K562 (cell line): ENCODE results near the gene RPTN. TPM values are rescaled to one million over a fixed set of nuclear protein-coding genes. Genes with fewer than 3 reads are reported as not detected.

Source experiments
- ATAC-seq: fragments of 200-7000 bp; cut with Tn5 transposase; 3 replicates; pipeline ENCODE4 v1.9.1; 2020; ENCODE audit warnings: moderate library complexity
- BruUV-seq: library from RNA; stranded (reverse); fragments of 400-500 nt; replicated peaks from 2 replicates; lab custom pipeline; 2021; lab: Mats Ljungman, UMichigan
- CTCF ChIA-PET: fragments of 300-600 bp; formaldehyde crosslinking; extraction: SDS; loops from one replicate; lab custom pipeline; 2021; ENCODE audit warnings: low intra/inter-chr PET ratio; lab: Yijun Ruan, JAX
- POLR2A ChIA-PET: fragments of 300-600, 350-650 bp; sonication (Branson Sonifier 250); formaldehyde crosslinking; extraction: SDS; loops from one replicate; lab custom pipeline; 2021; ENCODE audit warnings: antibody characterized with exemption, inconsistent platforms; lab: Yijun Ruan, JAX
- DNase-seq, 4 experiments: peaks; one replicate each; pipeline versions ENCODE4 v3.0.0 to v3.0.0-alpha.2; 2011 to 2018; ENCODE audit warnings: low spot score in 3 of 4, mixed read lengths in 3 of 4; ENCODE audit errors: extremely low read depth in 1 of 4
- FAIRE-seq: peaks from 2 replicates; lab custom pipeline; 2011; peaks lifted over from hg19 to GRCh38; lab: Jason Lieb, UNC
- H2AFZ ChIP-seq: 2 replicates; pipeline ENCODE4 v1.6.0; 2011; ENCODE audit warnings: low read depth, low read length, control low read depth, inconsistent platforms
- H3K27ac ChIP-seq: fragments of 200-600 bp; 3 replicates; pipeline ENCODE4 v1.8.0; 2011; ENCODE audit warnings: low read depth, mild to moderate bottlenecking, control low read depth, inconsistent platforms, low read length, moderate library complexity, mixed read lengths; ENCODE audit errors: extremely low read depth
- H3K27me3 ChIP-seq, 2 experiments: fragments of 300-600 bp in 1 of 2; 2 replicates in 1 of 2; 3 replicates in 1 of 2; pipeline versions ENCODE4 v1.6.0 to v1.8.0; 2011; ENCODE audit warnings: inconsistent platforms in 2 of 2, low read length in 2 of 2, mild to moderate bottlenecking in 1 of 2, mixed read lengths in 1 of 2, moderate library complexity in 1 of 2; ENCODE audit not compliant: control insufficient read depth in 2 of 2, insufficient read depth in 2 of 2
- H3K36me3 ChIP-seq: fragments of 300-600 bp; 3 replicates; pipeline ENCODE4 v1.8.0; 2011; ENCODE audit warnings: mild to moderate bottlenecking, low read length, inconsistent platforms; ENCODE audit not compliant: control insufficient read depth, insufficient read depth
- H3K4me1 ChIP-seq, 2 experiments: fragments of 200-600 bp in 1 of 2; replicated peaks in 1 of 2; 2 replicates in 1 of 2; 3 replicates in 1 of 2; pipeline versions ENCODE4 v1.5.1 to v1.8.0; 2011; ENCODE audit warnings: inconsistent platforms in 2 of 2, low read length in 2 of 2, mild to moderate bottlenecking in 1 of 2, mixed read lengths in 1 of 2, moderate library complexity in 1 of 2; ENCODE audit not compliant: control insufficient read depth in 2 of 2, insufficient read depth in 2 of 2
- H3K4me2 ChIP-seq: 2 replicates; pipeline ENCODE4 v1.6.1; 2011; ENCODE audit warnings: low read length, control low read depth, inconsistent platforms, mixed read lengths; ENCODE audit not compliant: insufficient read depth
- H3K4me3 ChIP-seq: fragments of 200-600 bp; sonication (generic), shearing (Covaris generic); 2 replicates; pipeline ENCODE4 v1.5.1; 2016; ENCODE audit warnings: control low read depth, inconsistent platforms
- H3K79me2 ChIP-seq: fragments of 200-600 bp; 3 replicates; pipeline ENCODE4 v1.8.0; 2011; ENCODE audit warnings: low read length, inconsistent platforms; ENCODE audit not compliant: control insufficient read depth, insufficient read depth
- H3K9ac ChIP-seq, 2 experiments: 2 replicates each; pipeline versions ENCODE4 v1.6.0 to v1.6.1; 2011; ENCODE audit warnings: low read depth in 2 of 2, low read length in 2 of 2, control low read depth in 1 of 2, inconsistent platforms in 1 of 2, mild to moderate bottlenecking in 1 of 2, mixed read lengths in 1 of 2; ENCODE audit not compliant: insufficient read depth in 1 of 2
- H3K9me1 ChIP-seq: one replicate; pipeline ENCODE4 v1.6.0; 2011; ENCODE audit warnings: inconsistent platforms, mild to moderate bottlenecking, low read length, moderate library complexity; ENCODE audit not compliant: control insufficient read depth, insufficient read depth
- H3K9me3 ChIP-seq: replicated peaks from 2 replicates; pipeline ENCODE4 v1.5.1; 2011; ENCODE audit warnings: low read depth, low read length, inconsistent platforms; ENCODE audit not compliant: control insufficient read depth, insufficient read depth
- H4K20me1 ChIP-seq: replicated peaks from 2 replicates; pipeline ENCODE4 v1.6.1; 2011; ENCODE audit warnings: low read length, inconsistent platforms, mixed read lengths; ENCODE audit not compliant: control insufficient read depth, insufficient read depth
- GATAD2B ChIP-seq: fragments of 450-650 bp; IDR thresholded peaks from 2 replicates; pipeline ENCODE4 v1.6.1; 2017; ENCODE audit warnings: mild to moderate bottlenecking, borderline replicate concordance
- HLTF ChIP-seq: fragments of 450-650 bp; IDR thresholded peaks from 2 replicates; pipeline ENCODE4 v1.6.1; 2016
- HOMEZ ChIP-seq: fragments of 250-450 bp; sonication (Bioruptor Pico); IDR thresholded peaks from 2 replicates; pipeline ENCODE4 v1.4.0; 2020; ENCODE audit warnings: mild to moderate bottlenecking, moderate library complexity
- POLR2A ChIP-seq: fragments of 450-650 bp; conservative IDR thresholded peaks from 2 replicates; pipeline ENCODE4 v1.6.1; 2016
- RREB1 ChIP-seq: fragments of 250-450 bp; sonication (Bioruptor Pico); IDR thresholded peaks from 2 replicates; pipeline ENCODE4 v1.4.0; 2020
- SLC30A9 ChIP-seq: fragments of 250-450 bp; sonication (Bioruptor Pico); IDR thresholded peaks from 2 replicates; pipeline ENCODE4 v1.8.0; 2022; ENCODE audit warnings: mild to moderate bottlenecking, moderate library complexity
- ZBTB9 ChIP-seq: fragments of 450-650 bp; formaldehyde crosslinking; IDR thresholded peaks from 2 replicates; pipeline ENCODE4 v1.4.0; 2020; ENCODE audit warnings: mild to moderate bottlenecking, moderate library complexity
- ZC3H4 ChIP-seq: sonication (generic); formaldehyde crosslinking; IDR thresholded peaks from 2 replicates; pipeline ENCODE4 v1.9.0; 2021; ENCODE audit warnings: missing genetic modification reagents, borderline replicate concordance
- ZNF12 ChIP-seq: sonication (generic); formaldehyde crosslinking; IDR thresholded peaks from 2 replicates; pipeline ENCODE4 v1.4.0; 2020; ENCODE audit warnings: mild to moderate bottlenecking, missing genetic modification reagents
- ZNF184 ChIP-seq: sonication (generic); formaldehyde crosslinking; IDR thresholded peaks from 2 replicates; pipeline ENCODE4 v1.5.0; 2020; ENCODE audit warnings: missing genetic modification reagents
- ZNF384 ChIP-seq: IDR thresholded peaks from 2 replicates; pipeline ENCODE4 v1.6.1; 2012; ENCODE audit warnings: low read depth, low read length, improper control_type of control experiment
- ZNF398 ChIP-seq: fragments of 250-450 bp; sonication (Bioruptor Pico); IDR thresholded peaks from 2 replicates; pipeline ENCODE4 v1.8.0; 2021; ENCODE audit warnings: moderate library complexity, mild to moderate bottlenecking, inconsistent platforms
- ZNF408 ChIP-seq: fragments of 250-450 bp; sonication (Bioruptor Pico); IDR thresholded peaks from 2 replicates; pipeline ENCODE4 v1.4.0; 2020; ENCODE audit warnings: low read depth, mild to moderate bottlenecking, moderate library complexity
- ZNF695 ChIP-seq: fragments of 450-650 bp; formaldehyde crosslinking; IDR thresholded peaks from 2 replicates; pipeline ENCODE4 v1.4.0; 2020; ENCODE audit warnings: mild to moderate bottlenecking, moderate library complexity
- WGBS: fragments of 100-300 bp; shearing (Covaris generic); methylation state at CpG from one replicate; pipeline ENCODE4 v1.1.6; 2016; ENCODE audit warnings: low coverage, mixed read lengths; ENCODE audit not compliant: insufficient coverage; ENCODE audit errors: missing lambda C conversion rate; 5-methylcytosine and 5-hydroxymethylcytosine counted together
- in situ Hi-C: fragments of 300-500 bp; cut with MboI; formaldehyde crosslinking; loops from 4 replicates; pipeline ENCODE4 v1.15.0; 2018; ENCODE audit warnings: inconsistent platforms, mixed read lengths
- intact Hi-C: fragments of 100-400 bp; cut with micrococcal nuclease; formaldehyde crosslinking; loops from 2 replicates; pipeline ENCODE4 v1.14.2; 2022
- polyA plus RNA-seq, 8 experiments: library from polyadenylated mRNA; depleted of rRNA in 4 of 8; stranded (reverse) in 5 of 8; unstranded in 3 of 8; fragments of >200 nt; fragmentation: Nextera tagmentation in 2 of 8; fragmentation: Illumina TruSeq in 1 of 8; extraction: Ambion mirVana in 2 of 8; extraction: Trizol in 1 of 8; gene quantifications; 2 replicates each; pipeline versions ENCODE4 v1.2.1 to v1.2.3, GENCODE V29; 2011 to 2014; ENCODE audit warnings: inconsistent platforms in 1 of 8, missing spikeins in 1 of 8
- total RNA-seq, 7 experiments: library from RNA; depleted of rRNA in 6 of 7; stranded (reverse); fragments of >200 nt in 6 of 7; fragmentation: Illumina TruSeq in 2 of 7; extraction: Trizol in 2 of 7; gene quantifications; 2 replicates each; pipeline versions ENCODE4 v1.2.1 to v1.2.3, GENCODE V29; 2011 to 2021; ENCODE audit warnings: low replicate concordance in 1 of 7

RPTN gene
- total and polyA plus RNA-seq, 9 of the 15 experiments (the other 6 are each of a cell fraction or from before 2014, with no cell fraction given), result not detected

- no TSS peak for BruUV-seq
- Histone ChIP-seq H3K9me1 (no peaks in the 10 kb centered on the region), H3K36me3 (no peaks in the 10 kb centered on the region), H3K4me1 (no peaks in the 10 kb centered on the region), H3K4me2 (no peak overlapping the region), H3K27ac (no peak overlapping the region), H3K4me3 (no peak overlapping the region), H3K79me2 (no peaks in the 10 kb centered on the region; the same call in 2 of the 3 replicates), H2AFZ (no peak overlapping the region), H3K9ac (no peak overlapping the region), H3K27me3 (no peaks in the 10 kb centered on the region), H3K9me3 (no peaks in the 10 kb centered on the region), H4K20me1 (no peaks in the 10 kb centered on the region)
- WGBS, result 0% methylated on average over 2 of the region's 2 CpGs
- DNase-seq, result no peak
- CTCF ChIA-PET, result no interaction called here
- intact Hi-C loops, result no loop called here
- in situ Hi-C loops, result no loop called here
- FAIRE-seq, result no peak
- ATAC-seq, result no peak
- POLR2A ChIA-PET, result interaction anchor here (0.6 to 1.5 kb wide), 2 partner anchors 8 to 62 kb away, joined by 3 read pairs; no protein-coding TSS in a partner anchor
- TF ChIP-seq HLTF, result no peak
- no peak for TF ChIP-seq SLC30A9
- no peak for TF ChIP-seq HOMEZ (CRISPR knock-in tag)
- no peak for TF ChIP-seq POLR2A
- TF ChIP-seq GATAD2B, result no peak
- TF ChIP-seq ZNF12 (CRISPR knock-in tag), result no peak
- no peak for TF ChIP-seq RREB1 (CRISPR knock-in tag)
- no peak for TF ChIP-seq ZBTB9 (CRISPR knock-in tag)
- TF ChIP-seq ZNF184 (CRISPR knock-in tag), result no peak
- TF ChIP-seq ZNF398 (CRISPR knock-in tag), result no peak
- no peak for TF ChIP-seq ZC3H4 (CRISPR knock-in tag)
- no peak for TF ChIP-seq ZNF408 (CRISPR knock-in tag)
- no peak for TF ChIP-seq ZNF695
- TF ChIP-seq ZNF384, result no peak
Observed at GRCh38 chr1:152151646-152152045, 7.4 kb downstream of the RPTN start.
